ENCODE data around the gene ZNF43. TPM values are rescaled to one million over a fixed set of nuclear protein-coding genes. Genes with fewer than 3 reads are reported as not detected.
"Not testable (repeated sequence)": the region's sequence is repeated elsewhere in the genome, so short reads cannot be mapped to it uniquely, and the experiment has no call there.

ZNF43 gene
- total RNA-seq = 10 to 100 TPM; 12.3 to 43.1 (median 26.7) TPM

DNA sequence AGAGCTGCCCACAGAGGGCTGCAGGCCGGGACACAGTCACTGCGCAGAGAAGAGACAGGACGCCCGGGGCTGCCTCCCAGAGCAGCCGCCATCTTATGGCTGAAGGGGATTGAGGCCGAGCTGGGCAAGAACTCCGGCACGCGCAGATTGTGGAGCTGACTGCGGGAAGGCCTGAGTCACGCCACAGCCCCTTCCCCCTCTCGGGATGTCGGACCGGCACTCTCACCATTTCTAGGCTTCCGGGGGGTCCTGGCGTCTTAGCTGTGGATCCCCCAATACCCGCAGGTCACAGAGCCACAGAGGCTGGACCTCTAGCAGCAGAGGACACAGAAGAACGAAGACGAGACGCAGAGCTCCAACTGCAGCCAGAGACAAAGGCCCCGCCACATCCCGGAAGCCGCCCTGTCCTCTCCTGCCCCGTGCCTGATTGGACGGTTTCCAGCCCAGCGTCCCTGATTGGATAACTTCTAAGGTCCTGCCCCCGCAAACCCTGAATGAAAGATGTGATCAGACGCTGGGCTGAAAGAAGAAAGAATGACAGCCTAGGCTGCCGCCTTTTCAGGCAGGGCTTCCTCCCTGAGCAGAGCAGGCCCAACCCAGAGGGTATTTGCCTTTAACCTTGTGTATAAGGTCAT lies at the start of gene ZNF43:
Gene ZNF43, minus strand, starts transcription at position 373 of the 635 bp plus-strand sequence. Its CDS starts 144 bp downstream, at position 229.
- Histone ChIP-seq H3K9me3 (peaks cover 0 to 2% of the 10 kb centered on the region in 2 donors), H3K27me3 (no peaks in the 10 kb centered on the region), H3K4me1 (no peaks in the 10 kb centered on the region), H3K27ac (peak within 1 kb of the TSS; percentile 87 to 96), H3K4me3 (peak within 1 kb of the TSS; percentile 60 to 86), H3K36me3 (no peaks in the 10 kb centered on the region)
- intact Hi-C loops (cut with DNase I; ENCODE audit: low total_unique reads) = no loop called here
- peak; percentile 81 to 82 for TF ChIP-seq POLR2A (IDR thresholded peaks at IDR 0.05)
- TF ChIP-seq, protein P1, sequence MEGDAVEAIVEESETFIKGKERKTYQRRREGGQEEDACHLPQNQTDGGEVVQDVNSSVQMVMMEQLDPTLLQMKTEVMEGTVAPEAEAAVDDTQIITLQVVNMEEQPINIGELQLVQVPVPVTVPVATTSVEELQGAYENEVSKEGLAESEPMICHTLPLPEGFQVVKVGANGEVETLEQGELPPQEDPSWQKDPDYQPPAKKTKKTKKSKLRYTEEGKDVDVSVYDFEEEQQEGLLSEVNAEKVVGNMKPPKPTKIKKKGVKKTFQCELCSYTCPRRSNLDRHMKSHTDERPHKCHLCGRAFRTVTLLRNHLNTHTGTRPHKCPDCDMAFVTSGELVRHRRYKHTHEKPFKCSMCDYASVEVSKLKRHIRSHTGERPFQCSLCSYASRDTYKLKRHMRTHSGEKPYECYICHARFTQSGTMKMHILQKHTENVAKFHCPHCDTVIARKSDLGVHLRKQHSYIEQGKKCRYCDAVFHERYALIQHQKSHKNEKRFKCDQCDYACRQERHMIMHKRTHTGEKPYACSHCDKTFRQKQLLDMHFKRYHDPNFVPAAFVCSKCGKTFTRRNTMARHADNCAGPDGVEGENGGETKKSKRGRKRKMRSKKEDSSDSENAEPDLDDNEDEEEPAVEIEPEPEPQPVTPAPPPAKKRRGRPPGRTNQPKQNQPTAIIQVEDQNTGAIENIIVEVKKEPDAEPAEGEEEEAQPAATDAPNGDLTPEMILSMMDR (IDR thresholded peaks at IDR 0.05) = no peak
- peak; percentile 94 to 98 for DNase-seq

DNA sequence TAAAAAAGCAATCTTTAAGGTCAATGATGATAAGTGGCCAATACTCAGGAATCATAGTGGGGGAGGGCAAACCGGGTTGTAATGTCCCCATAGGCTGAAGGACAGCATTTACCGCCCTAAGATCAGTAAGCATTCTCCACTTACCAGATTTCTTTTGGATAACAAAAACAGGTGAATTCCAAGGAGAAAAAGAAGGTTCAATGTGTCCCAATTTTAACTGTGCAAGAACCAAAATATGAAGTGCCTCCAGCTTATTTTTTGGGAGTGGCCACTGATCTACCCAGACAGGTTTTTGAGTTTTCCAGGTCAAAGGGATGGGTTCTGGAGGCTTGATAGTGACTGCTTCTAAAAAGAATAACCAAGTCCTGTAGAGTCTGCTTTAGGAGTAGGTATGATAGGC lies 49.5 kb upstream of the ZNF43 start:
- DNase-seq; H3K9me3 ChIP-seq; H3K27ac ChIP-seq; H3K27me3 ChIP-seq; H3K36me3 ChIP-seq; intact Hi-C loops (cut with DNase I; ENCODE audit: low total_unique reads); H3K4me1 ChIP-seq; H3K4me3 ChIP-seq: not testable (repeated sequence)

DNA sequence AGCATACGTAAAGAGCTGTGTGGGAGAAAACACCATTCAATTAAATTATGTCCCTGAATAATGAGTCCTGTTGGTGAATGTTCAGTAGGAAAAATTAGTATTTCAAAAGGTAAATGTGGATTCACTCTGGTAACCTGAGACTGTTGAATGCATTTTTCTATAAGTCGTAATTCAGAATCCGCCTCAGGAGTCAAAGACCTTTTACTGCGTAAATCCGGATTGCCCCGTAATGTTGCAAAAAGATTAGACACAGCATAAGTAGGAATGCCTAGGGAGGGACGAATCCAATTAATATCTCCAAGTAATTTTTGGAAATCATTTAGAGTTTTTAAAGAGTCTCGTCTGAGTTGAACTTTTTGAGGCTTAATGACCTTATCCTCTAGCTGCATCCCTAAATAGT lies 48.8 kb upstream of the ZNF43 start:
- intact Hi-C loops (cut with DNase I; ENCODE audit: low total_unique reads); H3K27ac ChIP-seq; DNase-seq; H3K4me3 ChIP-seq; H3K4me1 ChIP-seq; H3K9me3 ChIP-seq; H3K27me3 ChIP-seq; H3K36me3 ChIP-seq: not testable (repeated sequence)

DNA sequence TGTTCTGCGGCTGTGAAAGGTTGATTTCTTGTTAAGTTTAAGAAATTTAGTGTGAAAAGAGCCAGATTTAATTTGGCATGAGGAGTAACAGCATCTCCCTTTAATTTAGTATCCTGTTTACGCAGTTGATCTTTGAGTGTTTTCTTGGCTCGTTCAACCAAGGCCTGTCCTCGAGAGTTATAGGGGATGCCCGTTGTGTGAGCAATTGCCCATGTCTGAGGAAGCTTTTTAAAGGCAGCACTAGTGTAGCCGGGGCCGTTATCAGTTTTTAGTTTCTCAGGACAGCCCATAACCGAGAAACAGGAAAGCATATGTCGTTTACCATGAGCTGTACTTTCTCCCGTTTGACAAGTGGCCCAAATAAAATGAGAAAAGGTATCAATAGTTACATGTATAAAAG lies 47.5 kb upstream of the ZNF43 start:
- TF ChIP-seq, protein P1 (IDR thresholded peaks at IDR 0.05) = no peak
- no peak for TF ChIP-seq POLR2A (IDR thresholded peaks at IDR 0.05)
- intact Hi-C loops (cut with DNase I; ENCODE audit: low total_unique reads) = no loop called here
- H3K9me3 ChIP-seq = no peaks in the 10 kb centered on the region
- H3K27me3 ChIP-seq = no peaks in the 10 kb centered on the region
- no peak overlapping the region for H3K27ac ChIP-seq
- H3K4me3 ChIP-seq = no peak overlapping the region
- H3K4me1 ChIP-seq = no peaks in the 10 kb centered on the region
- no peaks in the 10 kb centered on the region for H3K36me3 ChIP-seq
- no peak for DNase-seq

DNA sequence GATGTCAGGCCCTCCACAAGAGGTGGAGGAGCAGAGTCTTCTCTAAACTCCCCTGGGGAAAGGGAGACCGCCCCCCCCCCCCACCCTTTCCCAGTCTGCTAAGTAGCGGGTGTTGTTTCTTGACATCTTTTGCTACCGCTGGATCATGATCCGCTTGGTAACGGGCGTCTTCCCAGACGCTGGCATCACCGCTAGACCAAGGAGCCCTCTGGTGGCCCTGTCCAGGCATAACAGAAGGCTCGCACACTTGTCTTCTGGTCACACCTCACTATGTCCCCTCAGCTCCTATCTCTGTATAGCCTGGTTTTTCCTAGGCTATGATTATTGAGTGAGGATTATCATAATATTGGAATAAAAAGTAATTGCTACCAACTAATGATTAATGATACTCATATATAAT lies 44.8 kb upstream of the ZNF43 start:
- H3K4me1 ChIP-seq; H3K4me3 ChIP-seq; intact Hi-C loops (cut with DNase I; ENCODE audit: low total_unique reads); DNase-seq; H3K27ac ChIP-seq; H3K27me3 ChIP-seq; H3K36me3 ChIP-seq; H3K9me3 ChIP-seq: not testable (repeated sequence)
- TF ChIP-seq, protein P1 (IDR thresholded peaks at IDR 0.05) = peak in 1 of 4 experiments; percentile 11

DNA sequence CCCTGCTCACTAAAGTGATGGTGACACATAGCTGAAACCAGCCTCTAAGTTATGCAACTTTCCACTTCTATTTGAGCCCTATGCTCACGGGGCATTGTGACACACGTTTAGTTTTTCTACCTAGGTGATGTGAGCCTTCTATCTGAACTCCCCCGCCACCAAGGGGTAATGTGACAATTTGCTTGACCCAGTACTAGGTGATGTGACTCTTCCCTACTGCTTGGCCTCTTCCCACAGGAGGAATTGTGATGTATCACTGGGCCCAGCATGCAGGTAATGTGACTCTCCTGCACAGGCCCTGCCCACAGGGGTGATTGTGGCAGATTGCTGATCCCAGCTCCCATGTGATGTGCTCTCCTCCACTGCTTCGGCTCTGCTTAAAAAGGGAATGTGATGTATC lies 42.7 kb upstream of the ZNF43 start:
- no peak for DNase-seq
- no peaks in the 10 kb centered on the region for H3K27me3 ChIP-seq
- H3K9me3 ChIP-seq = no peaks in the 10 kb centered on the region
- no peak overlapping the region for H3K27ac ChIP-seq
- H3K4me1 ChIP-seq = no peaks in the 10 kb centered on the region
- no peaks in the 10 kb centered on the region for H3K36me3 ChIP-seq
- no peak for TF ChIP-seq POLR2A (IDR thresholded peaks at IDR 0.05)
- TF ChIP-seq, protein P1 (IDR thresholded peaks at IDR 0.05) = no peak
- intact Hi-C loops (cut with DNase I; ENCODE audit: low total_unique reads) = no loop called here
- no peak overlapping the region for H3K4me3 ChIP-seq

All from uterus (tissue), 4 donors.